ENCODE data around the gene NCAM2.
"Not testable (repeated sequence)": the region's sequence is repeated elsewhere in the genome, so short reads cannot be mapped to it uniquely, and the experiment has no call there.

Gene NCAM2

GRCh38 chr21:21324297-21324696 is 326.1 kb downstream of the NCAM2 start:
- DNase-seq (ENCODE audit: low spot score) = no peak

- DNase-seq (ENCODE audit: low spot score) = no peak
Observed at GRCh38 chr21:21332492-21332891, 334.3 kb downstream of the NCAM2 start.

- no peak for DNase-seq (ENCODE audit: low spot score)
Observed at GRCh38 chr21:21341041-21341440, 342.8 kb downstream of the NCAM2 start.

GRCh38 chr21:21345296-21345695 is 347.1 kb downstream of the NCAM2 start:
- DNase-seq (ENCODE audit: low spot score) = no peak

- no peak for DNase-seq (ENCODE audit: low spot score)
Observed at GRCh38 chr21:21345872-21346271, 347.7 kb downstream of the NCAM2 start.

- no peak for DNase-seq (ENCODE audit: low spot score)
Observed at GRCh38 chr21:21366277-21366676, 368.1 kb downstream of the NCAM2 start.

GRCh38 chr21:21367583-21367982 is 369.4 kb downstream of the NCAM2 start:
- no peak for DNase-seq (ENCODE audit: low spot score)

- no peak for DNase-seq (ENCODE audit: low spot score)
Observed at GRCh38 chr21:21373969-21374368, 375.8 kb downstream of the NCAM2 start.

- no peak for DNase-seq (ENCODE audit: low spot score)
Observed at GRCh38 chr21:21383126-21383525, 384.9 kb downstream of the NCAM2 start.

- no peak for DNase-seq (ENCODE audit: low spot score)
Observed at GRCh38 chr21:21384977-21385376, 386.8 kb downstream of the NCAM2 start.

- DNase-seq (ENCODE audit: low spot score) = no peak
Observed at GRCh38 chr21:21385404-21385803, 387.2 kb downstream of the NCAM2 start.

GRCh38 chr21:21387916-21388315 is 389.7 kb downstream of the NCAM2 start:
- no peak for DNase-seq (ENCODE audit: low spot score)

- no peak for DNase-seq (ENCODE audit: low spot score)
Observed at GRCh38 chr21:21394064-21394463, 395.9 kb downstream of the NCAM2 start.

GRCh38 chr21:21396424-21396823 is 398.2 kb downstream of the NCAM2 start:
- no peak for DNase-seq (ENCODE audit: low spot score)

- no peak for DNase-seq (ENCODE audit: low spot score)
Observed at GRCh38 chr21:21397464-21397863, 399.3 kb downstream of the NCAM2 start.

GRCh38 chr21:21401444-21401843 is 403.2 kb downstream of the NCAM2 start:
- no peak for DNase-seq (ENCODE audit: low spot score)

- not testable (repeated sequence) for DNase-seq (ENCODE audit: low spot score)
Observed at GRCh38 chr21:21402187-21402586, 404.0 kb downstream of the NCAM2 start.

GRCh38 chr21:21404261-21404660 is 406.1 kb downstream of the NCAM2 start:
- not testable (repeated sequence) for DNase-seq (ENCODE audit: low spot score)

- DNase-seq (ENCODE audit: low spot score) = no peak
Observed at GRCh38 chr21:21406921-21407320, 408.7 kb downstream of the NCAM2 start.

- DNase-seq (ENCODE audit: low spot score) = no peak
Observed at GRCh38 chr21:21412096-21412495, 413.9 kb downstream of the NCAM2 start.

GRCh38 chr21:21415741-21416140 is 417.5 kb downstream of the NCAM2 start:
- no peak for DNase-seq (ENCODE audit: low spot score)

GRCh38 chr21:21434944-21435343 is 436.7 kb downstream of the NCAM2 start:
- DNase-seq (ENCODE audit: low spot score) = no peak

- no peak for DNase-seq (ENCODE audit: low spot score)
Observed at GRCh38 chr21:21436012-21436534, 437.9 kb downstream of the NCAM2 start.

- DNase-seq (ENCODE audit: low spot score) = no peak
Observed at GRCh38 chr21:21439761-21440160, 441.6 kb downstream of the NCAM2 start.

GRCh38 chr21:21457077-21457476 is 458.9 kb downstream of the NCAM2 start:
- no peak for DNase-seq (ENCODE audit: low spot score)

Data from HuH-7.5 (cell line).